OCI-LY3 (cell line): ENCODE data around the gene NFYB.
A peak's percentile ranks its signal among the peaks of the same experiment; 100 is the strongest.

Experiments used
- H2AFZ ChIP-seq: fragments of 200-600, 300-600 bp; shearing (Covaris generic); 2 replicates; pipeline ENCODE4 v1.6.0; 2014; ENCODE audit warnings: antibody characterized with exemption, low read depth, low read length
- H3K27ac ChIP-seq: fragments of 200-600, 300-600 bp; sonication (generic); 2 replicates; pipeline ENCODE4 v1.5.1; 2014; ENCODE audit warnings: mild to moderate bottlenecking, low read length, moderate library complexity, mixed read lengths
- H3K27me3 ChIP-seq: fragments of 200-600, 300-600 bp; sonication (generic); 2 replicates; pipeline ENCODE4 v1.6.1; 2014; ENCODE audit warnings: low read depth, low read length, mixed read lengths
- H3K36me3 ChIP-seq: fragments of 200-600, 300-600 bp; sonication (generic); replicated peaks from 2 replicates; pipeline ENCODE3; 2014; ENCODE audit warnings: low read depth, low read length, mixed read lengths
- H3K4me1 ChIP-seq: fragments of 300-600, 200-600 bp; sonication (generic); 2 replicates; pipeline ENCODE4 v1.6.1; 2014; ENCODE audit warnings: low read length, mixed read lengths
- H3K4me2 ChIP-seq: fragments of 200-600, 300-600 bp; sonication (generic); 2 replicates; pipeline ENCODE4 v1.6.1; 2014; ENCODE audit warnings: low read length, mixed read lengths
- H3K4me3 ChIP-seq: fragments of 300-600, 200-600 bp; sonication (generic); 2 replicates; pipeline ENCODE4 v1.5.1; 2014; ENCODE audit warnings: antibody characterized with exemption, mild to moderate bottlenecking, low read length, moderate library complexity
- H3K79me2 ChIP-seq: fragments of 300-600, 200-600 bp; shearing (Covaris generic); 2 replicates; pipeline ENCODE4 v1.6.1; 2014; ENCODE audit warnings: mild to moderate bottlenecking, low read length, mixed read lengths
- H3K9ac ChIP-seq: fragments of 300-600, 200-600 bp; shearing (Covaris generic); 2 replicates; pipeline ENCODE4 v1.6.0; 2014; ENCODE audit warnings: mild to moderate bottlenecking, low read length, moderate library complexity
- H3K9me3 ChIP-seq: fragments of 200-600, 300-600 bp; shearing (Covaris generic); 2 replicates; pipeline ENCODE4 v1.6.1; 2014; ENCODE audit warnings: low read length, mixed read lengths; ENCODE audit not compliant: insufficient read depth
- H4K20me1 ChIP-seq: fragments of 200-600, 300-600 bp; sonication (generic); 2 replicates; pipeline ENCODE4 v1.6.1; 2016; ENCODE audit warnings: low read length, mixed read lengths; ENCODE audit not compliant: insufficient read depth
- EZH2phosphoT487 ChIP-seq: fragments of 200-600 bp; shearing (Covaris generic); IDR thresholded peaks from 2 replicates; pipeline ENCODE4 v1.6.1; 2018; ENCODE audit warnings: antibody characterized with exemption, mixed run types, low read depth
- TF ChIP-seq, protein P1 (sequence below): fragments of 200-600, 300-600 bp; sonication (generic); IDR thresholded peaks from 2 replicates; pipeline ENCODE4 v1.5.1; 2014; ENCODE audit warnings: antibody characterized with exemption, low read length, low read depth

The NFYB gene

DNA sequence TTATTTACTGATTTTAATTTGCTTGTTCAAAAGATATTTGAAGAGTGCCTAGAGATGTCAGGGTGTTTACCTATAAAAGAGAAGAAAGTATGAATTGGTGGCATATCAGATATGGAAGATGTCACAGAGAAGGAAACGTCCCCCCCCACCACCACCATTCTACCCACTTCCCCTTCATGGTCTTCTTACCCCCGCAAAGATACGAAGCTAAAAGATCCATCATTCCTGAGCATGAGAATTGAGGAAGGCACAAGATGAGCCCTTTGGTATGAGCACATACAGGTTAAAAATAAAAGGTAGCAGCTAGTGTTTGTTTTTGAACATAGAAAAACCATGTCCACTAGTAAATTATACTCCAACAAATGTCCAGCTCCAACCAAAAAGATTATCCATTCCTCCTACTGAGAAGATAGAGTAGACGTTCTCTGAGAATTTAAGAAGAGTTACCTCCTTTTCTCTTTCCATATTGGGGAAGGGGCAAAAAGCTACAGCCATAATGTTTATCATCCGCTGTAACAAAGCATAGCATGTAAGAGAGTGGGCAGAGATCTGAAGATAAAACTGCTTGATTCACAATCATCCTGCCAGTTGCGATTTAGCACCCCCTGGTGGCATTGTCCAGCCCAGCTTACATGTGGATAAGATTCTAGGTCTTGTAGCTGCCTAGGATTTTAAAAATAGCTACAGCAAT lies 29.1 kb downstream of the NFYB start:
- Histone ChIP-seq H3K27me3 (no peaks in the 10 kb centered on the region), H3K79me2 (no peaks in the 10 kb centered on the region), H3K4me3 (no peak overlapping the region), H4K20me1 (no peaks in the 10 kb centered on the region), H3K4me2 (no peak overlapping the region), H3K4me1 (no peaks in the 10 kb centered on the region), H3K27ac (no peak overlapping the region), H3K9ac (no peak overlapping the region), H3K9me3 (no peaks in the 10 kb centered on the region), H3K36me3 (no peaks in the 10 kb centered on the region), H2AFZ (no peak overlapping the region)
- no peak for TF ChIP-seq EZH2phosphoT487
- TF ChIP-seq, protein P1, sequence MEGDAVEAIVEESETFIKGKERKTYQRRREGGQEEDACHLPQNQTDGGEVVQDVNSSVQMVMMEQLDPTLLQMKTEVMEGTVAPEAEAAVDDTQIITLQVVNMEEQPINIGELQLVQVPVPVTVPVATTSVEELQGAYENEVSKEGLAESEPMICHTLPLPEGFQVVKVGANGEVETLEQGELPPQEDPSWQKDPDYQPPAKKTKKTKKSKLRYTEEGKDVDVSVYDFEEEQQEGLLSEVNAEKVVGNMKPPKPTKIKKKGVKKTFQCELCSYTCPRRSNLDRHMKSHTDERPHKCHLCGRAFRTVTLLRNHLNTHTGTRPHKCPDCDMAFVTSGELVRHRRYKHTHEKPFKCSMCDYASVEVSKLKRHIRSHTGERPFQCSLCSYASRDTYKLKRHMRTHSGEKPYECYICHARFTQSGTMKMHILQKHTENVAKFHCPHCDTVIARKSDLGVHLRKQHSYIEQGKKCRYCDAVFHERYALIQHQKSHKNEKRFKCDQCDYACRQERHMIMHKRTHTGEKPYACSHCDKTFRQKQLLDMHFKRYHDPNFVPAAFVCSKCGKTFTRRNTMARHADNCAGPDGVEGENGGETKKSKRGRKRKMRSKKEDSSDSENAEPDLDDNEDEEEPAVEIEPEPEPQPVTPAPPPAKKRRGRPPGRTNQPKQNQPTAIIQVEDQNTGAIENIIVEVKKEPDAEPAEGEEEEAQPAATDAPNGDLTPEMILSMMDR = peak; percentile 95

DNA sequence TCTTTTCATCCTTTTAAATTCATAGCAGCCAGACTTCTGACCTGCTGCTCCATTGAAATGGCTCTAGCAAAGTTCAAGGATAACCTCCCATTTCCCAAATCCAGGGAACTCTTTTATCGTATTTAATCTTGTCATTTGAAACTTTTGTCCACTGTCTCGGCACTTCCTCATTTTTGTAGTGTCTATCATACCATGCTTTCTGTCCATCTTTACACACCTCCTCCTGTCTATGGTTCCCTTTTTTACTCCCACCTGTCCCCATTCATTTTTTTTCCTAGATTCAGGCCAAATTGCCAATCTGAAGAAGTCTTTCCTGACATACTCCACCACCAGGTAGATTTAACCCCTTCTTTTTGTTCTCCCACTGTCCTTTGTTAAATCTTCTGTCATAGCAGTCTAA lies 31.0 kb downstream of the NFYB start:
- no peaks in the 10 kb centered on the region for H3K36me3 ChIP-seq
- H3K9me3 ChIP-seq = no peaks in the 10 kb centered on the region
- H3K4me1 ChIP-seq = no peaks in the 10 kb centered on the region
- no peak overlapping the region for H2AFZ ChIP-seq
- H3K4me2 ChIP-seq = no peak overlapping the region
- no peak overlapping the region for H3K27ac ChIP-seq
- H3K27me3 ChIP-seq = no peaks in the 10 kb centered on the region
- H4K20me1 ChIP-seq = no peaks in the 10 kb centered on the region
- no peak for TF ChIP-seq EZH2phosphoT487
- TF ChIP-seq, protein P1 = no peak
- no peak overlapping the region for H3K9ac ChIP-seq
- H3K4me3 ChIP-seq = no peak overlapping the region
- no peaks in the 10 kb centered on the region for H3K79me2 ChIP-seq

DNA sequence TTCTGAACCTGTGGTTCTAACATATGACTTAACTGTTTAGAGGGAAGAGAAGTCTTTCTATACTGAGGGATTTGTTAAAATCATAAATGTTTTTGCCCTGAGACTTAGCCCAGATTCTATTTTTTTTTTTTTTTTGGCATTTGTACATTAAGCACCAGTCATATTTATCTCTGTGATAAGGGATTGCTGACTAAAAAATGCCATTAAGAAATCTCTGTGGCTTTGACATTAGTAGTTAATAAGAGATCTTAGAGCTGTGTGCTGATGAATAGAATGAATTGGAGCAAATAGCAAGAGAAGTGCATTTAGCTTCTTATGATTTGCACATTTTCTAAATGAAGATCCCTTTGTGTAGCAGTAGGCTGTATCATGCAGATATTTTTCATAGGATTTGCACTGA lies 32.5 kb downstream of the NFYB start:
- H3K27ac ChIP-seq = no peak overlapping the region
- no peak for TF ChIP-seq EZH2phosphoT487
- TF ChIP-seq, protein P1 = no peak
- H3K9me3 ChIP-seq = no peaks in the 10 kb centered on the region
- H3K4me3 ChIP-seq = no peak overlapping the region
- no peaks in the 10 kb centered on the region for H4K20me1 ChIP-seq
- H3K36me3 ChIP-seq = no peaks in the 10 kb centered on the region
- no peak overlapping the region for H3K9ac ChIP-seq
- no peaks in the 10 kb centered on the region for H3K4me1 ChIP-seq
- no peak overlapping the region for H2AFZ ChIP-seq
- no peaks in the 10 kb centered on the region for H3K27me3 ChIP-seq
- H3K4me2 ChIP-seq = no peak overlapping the region
- H3K79me2 ChIP-seq = no peaks in the 10 kb centered on the region

DNA sequence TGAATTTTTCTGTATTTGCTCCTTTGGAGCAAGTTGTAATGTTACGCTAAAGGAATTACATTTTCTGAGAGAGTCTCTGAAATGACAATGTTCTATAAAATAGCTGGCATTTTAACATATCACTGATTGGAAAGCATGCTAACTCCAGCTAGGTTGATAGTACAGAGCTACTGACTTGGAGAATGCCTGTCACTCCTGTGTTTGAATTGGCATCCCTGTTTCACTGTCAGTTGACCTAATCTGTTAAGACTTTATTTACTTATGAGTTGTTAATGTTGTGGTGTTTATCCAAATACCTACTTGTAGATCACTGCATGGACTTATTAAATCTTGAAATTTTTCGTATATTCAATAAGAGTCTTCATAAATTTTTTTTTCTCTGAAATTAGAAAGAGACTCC lies 40.1 kb downstream of the NFYB start:
- Histone ChIP-seq H3K4me1 (no peaks in the 10 kb centered on the region), H3K4me3 (no peak overlapping the region), H3K4me2 (no peak overlapping the region), H3K36me3 (no peaks in the 10 kb centered on the region), H3K27ac (no peak overlapping the region), H3K27me3 (no peaks in the 10 kb centered on the region), H3K9ac (no peak overlapping the region), H3K79me2 (no peaks in the 10 kb centered on the region), H3K9me3 (no peaks in the 10 kb centered on the region), H2AFZ (no peak overlapping the region), H4K20me1 (no peaks in the 10 kb centered on the region)
- no peak for TF ChIP-seq EZH2phosphoT487
- TF ChIP-seq, protein P1 = no peak
